ENCODE measurements around the gene ZNF488.

The ZNF488 gene

DNA sequence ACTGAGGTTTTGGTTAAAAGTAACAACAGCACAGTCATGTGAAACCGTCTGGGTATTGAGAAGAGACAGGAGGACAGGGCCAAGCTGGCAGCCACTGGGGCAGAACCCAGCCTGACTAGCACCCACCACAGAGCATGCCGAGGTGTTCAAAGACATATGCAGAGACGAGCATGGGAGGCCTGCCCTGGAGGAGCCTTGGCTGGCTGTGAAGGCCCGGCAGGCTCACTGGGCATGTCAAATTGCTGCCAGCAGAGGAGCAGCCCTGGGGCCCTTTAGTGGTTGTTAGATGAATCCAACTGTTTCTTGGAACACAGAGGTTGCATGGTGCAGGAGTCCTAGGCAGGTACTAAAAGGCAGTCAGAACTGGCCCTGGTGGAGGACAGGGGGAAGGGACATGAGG lies 66.8 kb downstream of the ZNF488 start:
- TF ChIP-seq TAF1 (IDR thresholded peaks at IDR 0.05; ENCODE audit: borderline replicate concordance, insufficient read depth, low read length) (no peak), SIN3A (IDR thresholded peaks at IDR 0.05; ENCODE audit: borderline replicate concordance, insufficient read depth, low read length) (no peak), FOXP2 (optimal IDR thresholded peaks at IDR 0.05; ENCODE audit: borderline replicate concordance, extremely low read depth, extremely low read length, insufficient read depth) (no peak), POLR2AphosphoS5 (IDR thresholded peaks at IDR 0.05; ENCODE audit: low read depth, low read length) (no peak)
- TF ChIP-seq, protein P1, sequence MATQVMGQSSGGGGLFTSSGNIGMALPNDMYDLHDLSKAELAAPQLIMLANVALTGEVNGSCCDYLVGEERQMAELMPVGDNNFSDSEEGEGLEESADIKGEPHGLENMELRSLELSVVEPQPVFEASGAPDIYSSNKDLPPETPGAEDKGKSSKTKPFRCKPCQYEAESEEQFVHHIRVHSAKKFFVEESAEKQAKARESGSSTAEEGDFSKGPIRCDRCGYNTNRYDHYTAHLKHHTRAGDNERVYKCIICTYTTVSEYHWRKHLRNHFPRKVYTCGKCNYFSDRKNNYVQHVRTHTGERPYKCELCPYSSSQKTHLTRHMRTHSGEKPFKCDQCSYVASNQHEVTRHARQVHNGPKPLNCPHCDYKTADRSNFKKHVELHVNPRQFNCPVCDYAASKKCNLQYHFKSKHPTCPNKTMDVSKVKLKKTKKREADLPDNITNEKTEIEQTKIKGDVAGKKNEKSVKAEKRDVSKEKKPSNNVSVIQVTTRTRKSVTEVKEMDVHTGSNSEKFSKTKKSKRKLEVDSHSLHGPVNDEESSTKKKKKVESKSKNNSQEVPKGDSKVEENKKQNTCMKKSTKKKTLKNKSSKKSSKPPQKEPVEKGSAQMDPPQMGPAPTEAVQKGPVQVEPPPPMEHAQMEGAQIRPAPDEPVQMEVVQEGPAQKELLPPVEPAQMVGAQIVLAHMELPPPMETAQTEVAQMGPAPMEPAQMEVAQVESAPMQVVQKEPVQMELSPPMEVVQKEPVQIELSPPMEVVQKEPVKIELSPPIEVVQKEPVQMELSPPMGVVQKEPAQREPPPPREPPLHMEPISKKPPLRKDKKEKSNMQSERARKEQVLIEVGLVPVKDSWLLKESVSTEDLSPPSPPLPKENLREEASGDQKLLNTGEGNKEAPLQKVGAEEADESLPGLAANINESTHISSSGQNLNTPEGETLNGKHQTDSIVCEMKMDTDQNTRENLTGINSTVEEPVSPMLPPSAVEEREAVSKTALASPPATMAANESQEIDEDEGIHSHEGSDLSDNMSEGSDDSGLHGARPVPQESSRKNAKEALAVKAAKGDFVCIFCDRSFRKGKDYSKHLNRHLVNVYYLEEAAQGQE (IDR thresholded peaks at IDR 0.05; ENCODE audit: insufficient read depth in 1 of 2, low read depth in 2 of 2, low read length in 2 of 2): no peak

DNA sequence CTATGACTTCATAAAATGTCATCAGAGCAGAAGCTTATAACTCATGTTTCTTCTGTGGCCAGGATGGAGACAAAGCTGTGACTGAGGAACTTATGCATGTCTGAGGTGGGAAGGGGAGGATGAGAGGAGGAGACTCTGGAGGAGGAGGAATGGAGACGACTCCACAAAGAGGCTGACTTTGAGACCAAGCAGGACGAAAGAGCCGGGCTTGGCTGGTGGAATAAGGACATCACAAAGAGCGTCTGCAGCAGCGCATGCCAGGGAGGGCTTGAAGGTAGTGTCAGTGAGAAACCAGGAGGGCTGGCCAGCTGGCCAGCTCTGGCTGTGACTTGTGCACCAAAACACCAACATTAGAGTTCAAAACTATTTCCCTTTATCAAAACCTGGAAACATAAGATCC lies 68.0 kb downstream of the ZNF488 start:
- TF ChIP-seq POLR2AphosphoS5 (IDR thresholded peaks at IDR 0.05; ENCODE audit: low read depth, low read length): no peak
- no peak for TF ChIP-seq FOXP2 (optimal IDR thresholded peaks at IDR 0.05; ENCODE audit: borderline replicate concordance, extremely low read depth, extremely low read length, insufficient read depth)
- TF ChIP-seq SIN3A (IDR thresholded peaks at IDR 0.05; ENCODE audit: borderline replicate concordance, insufficient read depth, low read length): no peak
- TF ChIP-seq TAF1 (IDR thresholded peaks at IDR 0.05; ENCODE audit: borderline replicate concordance, insufficient read depth, low read length): no peak
- TF ChIP-seq, protein P1 (IDR thresholded peaks at IDR 0.05; ENCODE audit: insufficient read depth in 1 of 2, low read depth in 2 of 2, low read length in 2 of 2): no peak
